ENCODE measurements around the gene PLD2.

The PLD2 gene

GRCh38 chr17:4806777-4807604 is at the start of gene PLD2:
Gene PLD2, plus strand, starts transcription at chr17:4807152. Its CDS starts 621 bp downstream, at chr17:4807773.
- DNase-seq (ENCODE audit: low spot score) = peak; percentile 84

GRCh38 chr17:4759776-4760236 is 47.1 kb upstream of the PLD2 start:
- DNase-seq (ENCODE audit: low spot score) = no peak

- peak; percentile 71 for DNase-seq (ENCODE audit: low spot score)
These were observed 42.4 kb upstream of the PLD2 start for GRCh38 chr17:4764595-4764994.

- DNase-seq (ENCODE audit: low spot score) = no peak
These were observed 40.8 kb upstream of the PLD2 start for GRCh38 chr17:4766201-4766600.

- DNase-seq (ENCODE audit: low spot score) = no peak
These were observed 40.2 kb upstream of the PLD2 start for GRCh38 chr17:4766723-4767122.

- DNase-seq (ENCODE audit: low spot score) = no peak
These were observed 38.7 kb upstream of the PLD2 start for GRCh38 chr17:4768298-4768697.

GRCh38 chr17:4769628-4770027 is 37.3 kb upstream of the PLD2 start:
- DNase-seq (ENCODE audit: low spot score) = no peak

- DNase-seq (ENCODE audit: low spot score) = no peak
These were observed 35.3 kb upstream of the PLD2 start, which contains the start of gene TM4SF5 for GRCh38 chr17:4771519-4772234. Gene TM4SF5, plus strand, starts transcription at chr17:4771886. Its CDS starts 37 bp downstream, at chr17:4771923.

- no peak for DNase-seq (ENCODE audit: low spot score)
These were observed 34.7 kb upstream of the PLD2 start for GRCh38 chr17:4772235-4772613.

- no peak for DNase-seq (ENCODE audit: low spot score)
These were observed 28.8 kb upstream of the PLD2 start for GRCh38 chr17:4777969-4778760.

GRCh38 chr17:4780325-4780955 is 26.5 kb upstream of the PLD2 start:
- DNase-seq (ENCODE audit: low spot score) = no peak

- no peak for DNase-seq (ENCODE audit: low spot score)
These were observed 24.3 kb upstream of the PLD2 start for GRCh38 chr17:4782652-4783051.

- peak; percentile 7 for DNase-seq (ENCODE audit: low spot score)
These were observed 21.4 kb upstream of the PLD2 start for GRCh38 chr17:4785311-4786105.

GRCh38 chr17:4786106-4786511 is 20.8 kb upstream of the PLD2 start, which contains the start of gene VMO1:
Gene VMO1, minus strand, starts transcription at chr17:4786364. Its CDS starts 12 bp downstream, at chr17:4786352.
- peak; percentile 21 for DNase-seq (ENCODE audit: low spot score)

- peak; percentile 40 for DNase-seq (ENCODE audit: low spot score)
These were observed 20.4 kb upstream of the PLD2 start for GRCh38 chr17:4786516-4786915.

GRCh38 chr17:4788159-4788806 is 18.7 kb upstream of the PLD2 start:
- no peak for DNase-seq (ENCODE audit: low spot score)

- no peak for DNase-seq (ENCODE audit: low spot score)
These were observed 17.9 kb upstream of the PLD2 start, which contains the start of gene GLTPD2 for GRCh38 chr17:4788807-4789700. Gene GLTPD2, plus strand, starts transcription at chr17:4788964. Its CDS starts 48 bp downstream, at chr17:4789012.

- no peak for DNase-seq (ENCODE audit: low spot score)
These were observed 17.3 kb upstream of the PLD2 start for GRCh38 chr17:4789701-4789950.

- DNase-seq (ENCODE audit: low spot score) = peak; percentile 87
These were observed 16.8 kb upstream of the PLD2 start for GRCh38 chr17:4789951-4790704.

Data from Ammon's horn (tissue), 1 donor.